NCI-H82 (cell line): ENCODE measurements around the gene TKTL1.
"Not testable (repeated sequence)": the region's sequence is repeated elsewhere in the genome, so short reads cannot be mapped to it uniquely, and the experiment has no call there.

ENCODE experiments used
- DNase-seq: peaks from one replicate; lab custom pipeline; 2025; lab: John Stamatoyannopoulos, UW

Gene TKTL1

GRCh38 chrX:154309041-154309775 lies 13.6 kb downstream of the TKTL1 start:
- no peak for DNase-seq

- peak; percentile 9 for DNase-seq
Measured at GRCh38 chrX:154310616-154311536, 15.3 kb downstream of the TKTL1 start.

GRCh38 chrX:154312116-154312515 lies 16.5 kb downstream of the TKTL1 start:
- DNase-seq: no peak

- DNase-seq: no peak
Measured at GRCh38 chrX:154313147-154313546, 17.6 kb downstream of the TKTL1 start.

GRCh38 chrX:154315416-154315815 lies 19.8 kb downstream of the TKTL1 start:
- DNase-seq: no peak

- peak; percentile 65 for DNase-seq
Measured at GRCh38 chrX:154317391-154317995, 21.9 kb downstream of the TKTL1 start.

GRCh38 chrX:154320406-154320805 lies 24.8 kb downstream of the TKTL1 start:
- DNase-seq: no peak

GRCh38 chrX:154321152-154321551 lies 25.6 kb downstream of the TKTL1 start:
- no peak for DNase-seq

- DNase-seq: peak; percentile 38
Measured at GRCh38 chrX:154321594-154321993, 26.0 kb downstream of the TKTL1 start.

GRCh38 chrX:154322890-154323289 lies 27.3 kb downstream of the TKTL1 start:
- DNase-seq: no peak

- DNase-seq: no peak
Measured at GRCh38 chrX:154323537-154323936, 27.9 kb downstream of the TKTL1 start.

- no peak for DNase-seq
Measured at GRCh38 chrX:154325541-154325940, 29.9 kb downstream of the TKTL1 start.

- no peak for DNase-seq
Measured at GRCh38 chrX:154327038-154327820, 31.6 kb downstream of the TKTL1 start.

GRCh38 chrX:154328646-154329045 lies 33.1 kb downstream of the TKTL1 start:
- no peak for DNase-seq

- DNase-seq: no peak
Measured at GRCh38 chrX:154329294-154329693, 33.7 kb downstream of the TKTL1 start.

- DNase-seq: no peak
Measured at GRCh38 chrX:154332561-154332960, 37.0 kb downstream of the TKTL1 start.

- no peak for DNase-seq
Measured at GRCh38 chrX:154333116-154333515, 37.5 kb downstream of the TKTL1 start.

- DNase-seq: no peak
Measured at GRCh38 chrX:154333837-154334271, 38.3 kb downstream of the TKTL1 start.

- no peak for DNase-seq
Measured at GRCh38 chrX:154334496-154334895, 38.9 kb downstream of the TKTL1 start.

- not testable (repeated sequence) for DNase-seq
Measured at GRCh38 chrX:154341399-154342298, 46.1 kb downstream of the TKTL1 start.

- DNase-seq: not testable (repeated sequence)
Measured at GRCh38 chrX:154343063-154343462, 47.5 kb downstream of the TKTL1 start.
